ENCODE results near the gene TMEM82. TPM values are rescaled to one million over a fixed set of nuclear protein-coding genes. Genes with fewer than 3 reads are reported as not detected.

Gene TMEM82
- total and polyA plus RNA-seq, 4 donors = not detected

DNA sequence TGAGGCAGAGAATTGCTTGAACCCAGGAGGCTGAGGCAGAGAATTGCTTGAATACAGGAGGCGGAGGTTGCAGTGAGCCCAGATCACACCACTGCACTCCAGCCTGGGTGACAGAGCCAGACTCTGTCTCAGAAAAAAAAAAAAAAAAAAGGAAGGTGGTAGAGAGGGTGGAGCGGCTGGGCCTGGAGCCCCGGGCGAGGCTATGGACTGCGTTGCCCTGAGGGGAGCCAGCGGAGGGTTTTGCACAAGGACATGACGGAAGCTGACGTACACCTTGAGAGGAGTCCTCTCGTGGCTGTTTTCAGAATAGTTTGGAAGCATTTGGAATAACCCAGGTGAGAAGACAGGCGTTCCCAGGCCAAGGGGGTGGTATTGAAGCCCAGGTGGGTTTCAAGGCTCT is 9.4 kb downstream of the TMEM82 start:
- TF ChIP-seq, protein P1, sequence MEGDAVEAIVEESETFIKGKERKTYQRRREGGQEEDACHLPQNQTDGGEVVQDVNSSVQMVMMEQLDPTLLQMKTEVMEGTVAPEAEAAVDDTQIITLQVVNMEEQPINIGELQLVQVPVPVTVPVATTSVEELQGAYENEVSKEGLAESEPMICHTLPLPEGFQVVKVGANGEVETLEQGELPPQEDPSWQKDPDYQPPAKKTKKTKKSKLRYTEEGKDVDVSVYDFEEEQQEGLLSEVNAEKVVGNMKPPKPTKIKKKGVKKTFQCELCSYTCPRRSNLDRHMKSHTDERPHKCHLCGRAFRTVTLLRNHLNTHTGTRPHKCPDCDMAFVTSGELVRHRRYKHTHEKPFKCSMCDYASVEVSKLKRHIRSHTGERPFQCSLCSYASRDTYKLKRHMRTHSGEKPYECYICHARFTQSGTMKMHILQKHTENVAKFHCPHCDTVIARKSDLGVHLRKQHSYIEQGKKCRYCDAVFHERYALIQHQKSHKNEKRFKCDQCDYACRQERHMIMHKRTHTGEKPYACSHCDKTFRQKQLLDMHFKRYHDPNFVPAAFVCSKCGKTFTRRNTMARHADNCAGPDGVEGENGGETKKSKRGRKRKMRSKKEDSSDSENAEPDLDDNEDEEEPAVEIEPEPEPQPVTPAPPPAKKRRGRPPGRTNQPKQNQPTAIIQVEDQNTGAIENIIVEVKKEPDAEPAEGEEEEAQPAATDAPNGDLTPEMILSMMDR (IDR thresholded peaks at IDR 0.05; ENCODE audit: control extremely low read depth, extremely low read depth) = no peak
- Histone ChIP-seq H3K4me1 (ENCODE audit: control insufficient read depth in 5 of 5, insufficient read depth in 5 of 5, low read length in 5 of 5) (peaks cover 0 to 32% (median 19%) of the 10 kb centered on the region in 5 donors), H3K9me3 (ENCODE audit: control insufficient read depth in 4 of 4, insufficient read depth in 3 of 4, low read length in 3 of 4) (no peaks in the 10 kb centered on the region), H3K27ac (ENCODE audit: low read depth in 1 of 2, low read length in 1 of 2) (no peak overlapping the region), H3K36me3 (ENCODE audit: control insufficient read depth in 4 of 4, insufficient read depth in 4 of 4, low read length in 4 of 4) (no peaks in the 10 kb centered on the region), H3K27me3 (ENCODE audit: control insufficient read depth in 3 of 3, insufficient read depth in 3 of 3, low read length in 2 of 3) (no peaks in the 10 kb centered on the region), H3K4me3 (no peak overlapping the region), H3K9ac (ENCODE audit: insufficient read depth in 1 of 2, low read length in 2 of 2) (no peak overlapping the region)
- DNase-seq = no peak
- 87 to 88% methylated on average over 10 of the region's 10 CpGs for WGBS, 2 donors
- ATAC-seq (ENCODE audit: insufficient read depth, low FRiP score) = no peak

DNA sequence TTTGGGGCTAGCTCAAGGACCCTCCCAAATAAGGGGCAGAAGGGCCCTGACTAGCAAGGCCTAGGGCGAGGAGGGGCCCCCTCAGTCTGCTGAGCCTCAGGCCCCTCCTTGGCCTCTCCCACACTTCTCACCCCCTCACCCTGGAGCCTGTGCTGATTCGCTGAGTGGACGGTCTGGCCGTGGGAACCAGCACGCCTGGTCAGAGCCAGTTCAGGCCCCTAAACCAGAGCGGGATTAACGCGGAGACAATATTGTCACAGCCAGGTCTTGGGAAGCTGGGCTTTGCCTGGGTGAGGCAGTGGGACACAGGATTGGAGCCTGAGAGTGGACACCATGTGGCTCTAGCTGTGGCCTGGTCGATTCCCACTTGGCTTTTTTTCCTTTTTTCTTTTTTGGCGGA is 11.5 kb downstream of the TMEM82 start:
- peaks cover 0 to 32% (median 19%) of the 10 kb centered on the region in 5 donors for H3K4me1 ChIP-seq (ENCODE audit: control insufficient read depth in 5 of 5, insufficient read depth in 5 of 5, low read length in 5 of 5)
- no peaks in the 10 kb centered on the region for H3K9me3 ChIP-seq (ENCODE audit: control insufficient read depth in 4 of 4, insufficient read depth in 3 of 4, low read length in 3 of 4)
- H3K36me3 ChIP-seq (ENCODE audit: control insufficient read depth in 4 of 4, insufficient read depth in 4 of 4, low read length in 4 of 4) = no peaks in the 10 kb centered on the region
- H3K27ac ChIP-seq (ENCODE audit: low read depth in 1 of 2, low read length in 1 of 2) = no peak overlapping the region
- TF ChIP-seq, protein P1 (IDR thresholded peaks at IDR 0.05; ENCODE audit: control extremely low read depth, extremely low read depth) = no peak
- H3K27me3 ChIP-seq (ENCODE audit: control insufficient read depth in 3 of 3, insufficient read depth in 3 of 3, low read length in 2 of 3) = no peaks in the 10 kb centered on the region
- no peak overlapping the region for H3K4me3 ChIP-seq
- ATAC-seq (ENCODE audit: insufficient read depth, low FRiP score) = no peak
- DNase-seq = peak in 1 of 3 donors; percentile 27
- no peak overlapping the region for H3K9ac ChIP-seq (ENCODE audit: insufficient read depth in 1 of 2, low read length in 2 of 2)
- WGBS, 2 donors = 84 to 93% methylated on average over 10 of the region's 10 CpGs

GRCh38 chr1:15755021-15755645 is 12.8 kb downstream of the TMEM82 start:
- Histone ChIP-seq H3K9ac (ENCODE audit: insufficient read depth in 1 of 2, low read length in 2 of 2) (no peak overlapping the region), H3K36me3 (ENCODE audit: control insufficient read depth in 4 of 4, insufficient read depth in 4 of 4, low read length in 4 of 4) (no peaks in the 10 kb centered on the region), H3K4me3 (no peak overlapping the region), H3K27ac (ENCODE audit: low read depth in 1 of 2, low read length in 1 of 2) (no peak overlapping the region), H3K9me3 (ENCODE audit: control insufficient read depth in 4 of 4, insufficient read depth in 3 of 4, low read length in 3 of 4) (no peaks in the 10 kb centered on the region), H3K4me1 (ENCODE audit: control insufficient read depth in 5 of 5, insufficient read depth in 5 of 5, low read length in 5 of 5) (peaks cover 0 to 18% (median 11%) of the 10 kb centered on the region in 5 donors), H3K27me3 (ENCODE audit: control insufficient read depth in 3 of 3, insufficient read depth in 3 of 3, low read length in 2 of 3) (no peaks in the 10 kb centered on the region)
- DNase-seq = no peak
- TF ChIP-seq, protein P1 (IDR thresholded peaks at IDR 0.05; ENCODE audit: control extremely low read depth, extremely low read depth) = no peak
- 94 to 95% methylated on average over 2 of the region's 2 CpGs for WGBS, 2 donors
- ATAC-seq (ENCODE audit: insufficient read depth, low FRiP score) = no peak

DNA sequence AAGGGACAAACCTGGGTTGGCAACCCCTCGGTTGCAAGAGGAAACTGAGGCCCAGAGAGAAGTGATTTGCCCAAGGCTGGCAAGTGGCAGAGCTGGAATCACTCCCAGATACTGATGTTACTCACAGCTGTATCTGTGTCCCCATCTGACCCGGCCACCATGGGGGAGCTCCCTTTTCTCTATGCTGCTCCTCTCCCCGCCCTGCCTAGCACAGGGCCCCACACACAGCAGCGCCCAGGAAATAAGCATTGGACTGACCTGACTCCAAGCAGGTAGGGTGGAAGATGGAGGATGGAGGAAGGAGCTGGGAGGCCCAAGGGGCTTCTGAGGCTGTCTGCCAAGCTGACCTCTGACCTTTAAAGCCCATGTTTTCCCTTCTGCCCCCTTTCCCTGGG is 13.3 kb downstream of the TMEM82 start:
- Histone ChIP-seq H3K9me3 (ENCODE audit: control insufficient read depth in 4 of 4, insufficient read depth in 3 of 4, low read length in 3 of 4) (no peaks in the 10 kb centered on the region), H3K36me3 (ENCODE audit: control insufficient read depth in 4 of 4, insufficient read depth in 4 of 4, low read length in 4 of 4) (no peaks in the 10 kb centered on the region), H3K4me1 (ENCODE audit: control insufficient read depth in 5 of 5, insufficient read depth in 5 of 5, low read length in 5 of 5) (peaks cover 0 to 20% (median 11%) of the 10 kb centered on the region in 5 donors), H3K4me3 (no peak overlapping the region), H3K27ac (ENCODE audit: low read depth in 1 of 2, low read length in 1 of 2) (no peak overlapping the region), H3K9ac (ENCODE audit: insufficient read depth in 1 of 2, low read length in 2 of 2) (no peak overlapping the region), H3K27me3 (ENCODE audit: control insufficient read depth in 3 of 3, insufficient read depth in 3 of 3, low read length in 2 of 3) (no peaks in the 10 kb centered on the region)
- no peak for ATAC-seq (ENCODE audit: insufficient read depth, low FRiP score)
- TF ChIP-seq, protein P1 (IDR thresholded peaks at IDR 0.05; ENCODE audit: control extremely low read depth, extremely low read depth) = no peak
- no peak for DNase-seq
- WGBS, 2 donors = 79 to 85% methylated on average over 4 of the region's 4 CpGs
